Measurements from ENCODE around the gene SELENOO.

The SELENOO gene

GRCh38 chr22:50256258-50256862, 55.5 kb downstream of the SELENOO start:
- no peak for DNase-seq

- no peak for DNase-seq
These were observed 56.2 kb downstream of the SELENOO start for GRCh38 chr22:50257041-50257440.

- no peak for DNase-seq
These were observed 56.9 kb downstream of the SELENOO start for GRCh38 chr22:50257451-50258360.

- DNase-seq = no peak
These were observed 57.8 kb downstream of the SELENOO start for GRCh38 chr22:50258361-50259292.

GRCh38 chr22:50259302-50259701, 58.5 kb downstream of the SELENOO start:
- no peak for DNase-seq

GRCh38 chr22:50260434-50260800, 59.6 kb downstream of the SELENOO start:
- DNase-seq = no peak

- no peak for DNase-seq
These were observed 60.2 kb downstream of the SELENOO start for GRCh38 chr22:50260801-50261614.

- DNase-seq = no peak
These were observed 61.0 kb downstream of the SELENOO start, which contains the start of gene MAPK12 for GRCh38 chr22:50261615-50262459. Gene MAPK12, minus strand, starts transcription at chr22:50261683. Its CDS starts 174 bp downstream, at chr22:50261509.

GRCh38 chr22:50262460-50262911, 61.7 kb downstream of the SELENOO start:
- no peak for DNase-seq

- no peak for DNase-seq
These were observed 62.3 kb downstream of the SELENOO start for GRCh38 chr22:50262973-50263617.

- DNase-seq = no peak
These were observed 63.4 kb downstream of the SELENOO start for GRCh38 chr22:50264104-50264745.

GRCh38 chr22:50264946-50265669, 64.3 kb downstream of the SELENOO start:
- no peak for DNase-seq

GRCh38 chr22:50266994-50267393, 66.2 kb downstream of the SELENOO start:
- DNase-seq = no peak

All from CD4-positive, alpha-beta T cell treated with Interleukin-15 for 1 hour (primary cell).